ENCODE data around the gene PGBD5. TPM values are rescaled to one million over a fixed set of nuclear protein-coding genes. Genes with fewer than 3 reads are reported as not detected.

The PGBD5 gene
- total RNA-seq, 2 donors from 2014 or later, result 2.6 to 4.3 TPM

GRCh38 chr1:230321741-230322420, 104.3 kb downstream of the PGBD5 start:
- WGBS, 2 donors, result 85 to 90% methylated on average over 9 to 18 of the region's 18 CpGs
- H3K9me3 ChIP-seq, result no peaks in the 10 kb centered on the region
- DNase-seq (no peak), ATAC-seq (no peak)
- no peak overlapping the region for H3K27ac ChIP-seq
- peaks cover 5% of the 10 kb centered on the region for H3K4me1 ChIP-seq
- intact Hi-C loops (cut with DNase I), result no loop called here
- peaks cover 0 to 6% of the 10 kb centered on the region in 2 donors for H3K36me3 ChIP-seq (replicated peaks in 1 of 2; ENCODE audit: insufficient read depth in 1 of 2, low read depth in 2 of 2)
- H3K4me3 ChIP-seq, result no peak overlapping the region
- TF ChIP-seq POLR2A (IDR thresholded peaks at IDR 0.05), result no peak
- TF ChIP-seq CTCF (IDR thresholded peaks at IDR 0.05), result no peak
- H3K27me3 ChIP-seq, result no peaks in the 10 kb centered on the region

GRCh38 chr1:230321341-230321740, 104.8 kb downstream of the PGBD5 start:
- Histone ChIP-seq H3K9me3 (no peaks in the 10 kb centered on the region), H3K4me1 (peaks cover 3% of the 10 kb centered on the region), H3K4me3 (no peak overlapping the region), H3K27ac (no peak overlapping the region), H3K27me3 (no peaks in the 10 kb centered on the region), H3K36me3 (replicated peaks in 1 of 2; ENCODE audit: insufficient read depth in 1 of 2, low read depth in 2 of 2) (peaks cover 0 to 6% of the 10 kb centered on the region in 2 donors)
- intact Hi-C loops (cut with DNase I), result no loop called here
- ATAC-seq (no peak), DNase-seq (no peak)
- TF ChIP-seq POLR2A (IDR thresholded peaks at IDR 0.05) (no peak), CTCF (IDR thresholded peaks at IDR 0.05) (no peak)
- 85 to 97% methylated on average over 9 of the region's 9 CpGs for WGBS, 2 donors

- DNase-seq (no peak), ATAC-seq (no peak)
- WGBS, 2 donors, result 85 to 89% methylated on average over 4 of the region's 4 CpGs
- intact Hi-C loops (cut with DNase I), result no loop called here
- Histone ChIP-seq H3K4me3 (no peak overlapping the region), H3K27ac (no peak overlapping the region), H3K4me1 (peaks cover 3% of the 10 kb centered on the region), H3K9me3 (no peaks in the 10 kb centered on the region), H3K27me3 (no peaks in the 10 kb centered on the region), H3K36me3 (replicated peaks in 1 of 2; ENCODE audit: insufficient read depth in 1 of 2, low read depth in 2 of 2) (peaks cover 0 to 6% of the 10 kb centered on the region in 2 donors)
- TF ChIP-seq CTCF (IDR thresholded peaks at IDR 0.05) (no peak), POLR2A (IDR thresholded peaks at IDR 0.05) (no peak)
Observed at GRCh38 chr1:230320804-230321203, 105.3 kb downstream of the PGBD5 start.

GRCh38 chr1:230319014-230319747, 107.0 kb downstream of the PGBD5 start:
- ATAC-seq (no peak), DNase-seq (no peak)
- Histone ChIP-seq H3K36me3 (replicated peaks in 1 of 2; ENCODE audit: insufficient read depth in 1 of 2, low read depth in 2 of 2) (peaks cover 0 to 5% of the 10 kb centered on the region in 2 donors), H3K9me3 (no peaks in the 10 kb centered on the region), H3K4me1 (peaks cover 3% of the 10 kb centered on the region), H3K27ac (no peak overlapping the region), H3K27me3 (no peaks in the 10 kb centered on the region), H3K4me3 (no peak overlapping the region)
- 91 to 92% methylated on average over 12 to 17 of the region's 17 CpGs for WGBS, 2 donors
- intact Hi-C loops (cut with DNase I), result no loop called here
- TF ChIP-seq POLR2A (IDR thresholded peaks at IDR 0.05) (no peak), CTCF (IDR thresholded peaks at IDR 0.05) (no peak)
